K562 (cell line): ENCODE data around the gene MMP27. TPM values are rescaled to one million over a fixed set of nuclear protein-coding genes. Genes with fewer than 3 reads are reported as not detected.

Experiments
- ATAC-seq: fragments of 200-7000 bp; cut with Tn5 transposase; 3 replicates; pipeline ENCODE4 v1.9.1; 2020; ENCODE audit warnings: moderate library complexity
- Bru-seq: library from RNA; stranded (reverse); fragments of 400-500 nt; gene quantifications from one replicate; lab custom pipeline; 2021; lab: Mats Ljungman, UMichigan
- BruChase-seq, 2 experiments: library from RNA; stranded (reverse); fragments of 400-500 nt; gene quantifications; one replicate each; lab custom pipeline; 2021; lab: Mats Ljungman, UMichigan
- BruUV-seq: library from RNA; stranded (reverse); fragments of 400-500 nt; replicated peaks from 2 replicates; lab custom pipeline; 2021; lab: Mats Ljungman, UMichigan
- CTCF ChIA-PET: fragments of 300-600 bp; formaldehyde crosslinking; extraction: SDS; loops from one replicate; lab custom pipeline; 2021; ENCODE audit warnings: low intra/inter-chr PET ratio; lab: Yijun Ruan, JAX
- POLR2A ChIA-PET: fragments of 300-600, 350-650 bp; sonication (Branson Sonifier 250); formaldehyde crosslinking; extraction: SDS; loops from one replicate; lab custom pipeline; 2021; ENCODE audit warnings: antibody characterized with exemption, inconsistent platforms; lab: Yijun Ruan, JAX
- DNase-seq, 4 experiments: peaks; one replicate each; pipeline versions ENCODE4 v3.0.0 to v3.0.0-alpha.2; 2011 to 2018; ENCODE audit warnings: low spot score in 3 of 4, mixed read lengths in 3 of 4; ENCODE audit errors: extremely low read depth in 1 of 4
- FAIRE-seq: peaks from 2 replicates; lab custom pipeline; 2011; peaks lifted over from hg19 to GRCh38; lab: Jason Lieb, UNC
- H2AFZ ChIP-seq: 2 replicates; pipeline ENCODE4 v1.6.0; 2011; ENCODE audit warnings: low read depth, low read length, control low read depth, inconsistent platforms
- H3K27ac ChIP-seq: fragments of 200-600 bp; 3 replicates; pipeline ENCODE4 v1.8.0; 2011; ENCODE audit warnings: low read depth, mild to moderate bottlenecking, control low read depth, inconsistent platforms, low read length, moderate library complexity, mixed read lengths; ENCODE audit errors: extremely low read depth
- H3K27me3 ChIP-seq, 2 experiments: fragments of 300-600 bp in 1 of 2; 2 replicates in 1 of 2; 3 replicates in 1 of 2; pipeline versions ENCODE4 v1.6.0 to v1.8.0; 2011; ENCODE audit warnings: inconsistent platforms in 2 of 2, low read length in 2 of 2, mild to moderate bottlenecking in 1 of 2, mixed read lengths in 1 of 2, moderate library complexity in 1 of 2; ENCODE audit not compliant: control insufficient read depth in 2 of 2, insufficient read depth in 2 of 2
- H3K36me3 ChIP-seq: fragments of 300-600 bp; 3 replicates; pipeline ENCODE4 v1.8.0; 2011; ENCODE audit warnings: mild to moderate bottlenecking, low read length, inconsistent platforms; ENCODE audit not compliant: control insufficient read depth, insufficient read depth
- H3K4me1 ChIP-seq, 2 experiments: fragments of 200-600 bp in 1 of 2; replicated peaks in 1 of 2; 2 replicates in 1 of 2; 3 replicates in 1 of 2; pipeline versions ENCODE4 v1.5.1 to v1.8.0; 2011; ENCODE audit warnings: inconsistent platforms in 2 of 2, low read length in 2 of 2, mild to moderate bottlenecking in 1 of 2, mixed read lengths in 1 of 2, moderate library complexity in 1 of 2; ENCODE audit not compliant: control insufficient read depth in 2 of 2, insufficient read depth in 2 of 2
- H3K4me2 ChIP-seq: 2 replicates; pipeline ENCODE4 v1.6.1; 2011; ENCODE audit warnings: low read length, control low read depth, inconsistent platforms, mixed read lengths; ENCODE audit not compliant: insufficient read depth
- H3K4me3 ChIP-seq: fragments of 200-600 bp; sonication (generic), shearing (Covaris generic); 2 replicates; pipeline ENCODE4 v1.5.1; 2016; ENCODE audit warnings: control low read depth, inconsistent platforms
- H3K79me2 ChIP-seq: fragments of 200-600 bp; 3 replicates; pipeline ENCODE4 v1.8.0; 2011; ENCODE audit warnings: low read length, inconsistent platforms; ENCODE audit not compliant: control insufficient read depth, insufficient read depth
- H3K9ac ChIP-seq, 2 experiments: 2 replicates each; pipeline versions ENCODE4 v1.6.0 to v1.6.1; 2011; ENCODE audit warnings: low read depth in 2 of 2, low read length in 2 of 2, control low read depth in 1 of 2, inconsistent platforms in 1 of 2, mild to moderate bottlenecking in 1 of 2, mixed read lengths in 1 of 2; ENCODE audit not compliant: insufficient read depth in 1 of 2
- H3K9me1 ChIP-seq: one replicate; pipeline ENCODE4 v1.6.0; 2011; ENCODE audit warnings: inconsistent platforms, mild to moderate bottlenecking, low read length, moderate library complexity; ENCODE audit not compliant: control insufficient read depth, insufficient read depth
- H3K9me3 ChIP-seq: replicated peaks from 2 replicates; pipeline ENCODE4 v1.5.1; 2011; ENCODE audit warnings: low read depth, low read length, inconsistent platforms; ENCODE audit not compliant: control insufficient read depth, insufficient read depth
- H4K20me1 ChIP-seq: replicated peaks from 2 replicates; pipeline ENCODE4 v1.6.1; 2011; ENCODE audit warnings: low read length, inconsistent platforms, mixed read lengths; ENCODE audit not compliant: control insufficient read depth, insufficient read depth
- CEBPB ChIP-seq: fragments of 450-650 bp; IDR thresholded peaks from 2 replicates; pipeline ENCODE4 v1.6.1; 2016; ENCODE audit warnings: missing genetic modification characterization, missing compliant biosample characterization
- FOXJ3 ChIP-seq: sonication (generic); formaldehyde crosslinking; IDR thresholded peaks from 2 replicates; pipeline ENCODE4 v1.4.0; 2020; ENCODE audit warnings: mild to moderate bottlenecking, missing genetic modification reagents
- FOXM1 ChIP-seq, 2 experiments: fragments of 450-650 bp in 1 of 2; sonication (generic) in 1 of 2; formaldehyde crosslinking in 1 of 2; IDR thresholded peaks; 2 replicates each; pipeline versions ENCODE4 v1.6.1 to v1.9.0; 2017 to 2022; ENCODE audit warnings: low read depth in 2 of 2, mild to moderate bottlenecking in 2 of 2, missing genetic modification reagents in 1 of 2, moderate library complexity in 1 of 2
- GABPB2 ChIP-seq: fragments of 250-450 bp; sonication (Bioruptor Pico); conservative IDR thresholded peaks from 2 replicates; pipeline ENCODE4 v1.5.1; 2021; ENCODE audit warnings: mild to moderate bottlenecking
- GATA2 ChIP-seq: sonication (generic); formaldehyde crosslinking; IDR thresholded peaks from 2 replicates; pipeline ENCODE4 v1.4.0; 2020; ENCODE audit warnings: mild to moderate bottlenecking, missing genetic modification reagents
- HDAC2 ChIP-seq: fragments of 450-650 bp; IDR thresholded peaks from 2 replicates; pipeline ENCODE4 v1.6.1; 2016; ENCODE audit warnings: mild to moderate bottlenecking
- HDAC8 ChIP-seq: fragments of 450-650 bp; IDR thresholded peaks from 2 replicates; pipeline ENCODE4 v1.6.1; 2016; ENCODE audit warnings: mild to moderate bottlenecking, missing genetic modification characterization, moderate library complexity, missing compliant biosample characterization
- LARP7 ChIP-seq: fragments of 450-650 bp; IDR thresholded peaks from 2 replicates; pipeline ENCODE4 v1.6.1; 2016
- NCOR1 ChIP-seq: fragments of 450-650 bp; IDR thresholded peaks from 2 replicates; pipeline ENCODE4 v1.6.1; 2016; ENCODE audit warnings: mild to moderate bottlenecking, moderate library complexity
- NEUROD1 ChIP-seq: fragments of 150-350 bp; IDR thresholded peaks from 2 replicates; pipeline ENCODE4 v1.6.1; 2014; ENCODE audit warnings: borderline replicate concordance, low read length, low read depth; ENCODE audit not compliant: partially characterized antibody
- NONO ChIP-seq, 2 experiments: fragments of 200-400 bp in 1 of 2; fragments of 450-650 bp in 1 of 2; formaldehyde crosslinking in 1 of 2; IDR thresholded peaks; 2 replicates each; pipeline ENCODE4 v1.6.1; 2017; ENCODE audit warnings: low read depth in 2 of 2, mild to moderate bottlenecking in 2 of 2, moderate library complexity in 2 of 2, low read length in 1 of 2
- PHF8 ChIP-seq: fragments of 200-600 bp; sonication (generic); IDR thresholded peaks from 2 replicates; pipeline ENCODE4 v1.6.1; 2012; ENCODE audit warnings: mixed run types, mild to moderate bottlenecking, inconsistent platforms, low read length, moderate library complexity, borderline replicate concordance
- PTBP1 ChIP-seq: fragments of 200-400 bp; formaldehyde crosslinking; IDR thresholded peaks from 2 replicates; pipeline ENCODE4 v1.6.1; 2017; ENCODE audit warnings: low read depth, low read length
- RFX5 ChIP-seq: IDR thresholded peaks from 2 replicates; pipeline ENCODE4 v1.6.1; 2011; ENCODE audit warnings: low read depth, mild to moderate bottlenecking, improper control_type of control experiment, low read length
- SMARCB1 ChIP-seq: IDR thresholded peaks from 2 replicates; pipeline ENCODE4 v1.6.1; 2011; ENCODE audit warnings: improper control_type of control experiment, low read depth; ENCODE audit not compliant: insufficient read length
- SUPT5H ChIP-seq: fragments of 450-650 bp; IDR thresholded peaks from 2 replicates; pipeline ENCODE4 v1.6.1; 2016
- XRCC4 ChIP-seq: IDR thresholded peaks from one replicate; pipeline ENCODE4 v1.6.1; 2011; ENCODE audit not compliant: insufficient read depth, insufficient read length; ENCODE audit errors: extremely low read depth
- ZC3H11A ChIP-seq: IDR thresholded peaks from 2 replicates; pipeline ENCODE4 v1.6.1; 2012; ENCODE audit warnings: low read depth, low read length, improper control_type of control experiment
- ZNF780A ChIP-seq: fragments of 250-450 bp; sonication (Bioruptor Pico); IDR thresholded peaks from 2 replicates; pipeline ENCODE4 v1.5.0; 2021; ENCODE audit warnings: mild to moderate bottlenecking
- WGBS: fragments of 100-300 bp; shearing (Covaris generic); methylation state at CpG from one replicate; pipeline ENCODE4 v1.1.6; 2016; ENCODE audit warnings: low coverage, mixed read lengths; ENCODE audit not compliant: insufficient coverage; ENCODE audit errors: missing lambda C conversion rate; 5-methylcytosine and 5-hydroxymethylcytosine counted together
- in situ Hi-C: fragments of 300-500 bp; cut with MboI; formaldehyde crosslinking; loops from 4 replicates; pipeline ENCODE4 v1.15.0; 2018; ENCODE audit warnings: inconsistent platforms, mixed read lengths
- intact Hi-C: fragments of 100-400 bp; cut with micrococcal nuclease; formaldehyde crosslinking; loops from 2 replicates; pipeline ENCODE4 v1.14.2; 2022
- long read RNA-seq, 3 experiments: library from polyadenylated mRNA in 2 of 3; library from RNA in 1 of 3; unstranded in 2 of 3; stranded (forward) in 1 of 3; transcript quantifications; one replicate each; pipeline ENCODE4 v2.0.0, GENCODE V29; 2019 to 2022
- polyA minus RNA-seq, 3 experiments: library from RNA; depleted of rRNA, polyadenylated mRNA; stranded (reverse); fragments of >200 nt; gene quantifications; 2 replicates each; pipeline ENCODE4 v1.2.3, GENCODE V29; 2011
- polyA plus RNA-seq, 8 experiments: library from polyadenylated mRNA; depleted of rRNA in 4 of 8; stranded (reverse) in 5 of 8; unstranded in 3 of 8; fragments of >200 nt; fragmentation: Nextera tagmentation in 2 of 8; fragmentation: Illumina TruSeq in 1 of 8; extraction: Ambion mirVana in 2 of 8; extraction: Trizol in 1 of 8; gene quantifications; 2 replicates each; pipeline versions ENCODE4 v1.2.1 to v1.2.3, GENCODE V29; 2011 to 2014; ENCODE audit warnings: inconsistent platforms in 1 of 8, missing spikeins in 1 of 8
- total RNA-seq, 7 experiments: library from RNA; depleted of rRNA in 6 of 7; stranded (reverse); fragments of >200 nt in 6 of 7; fragmentation: Illumina TruSeq in 2 of 7; extraction: Trizol in 2 of 7; gene quantifications; 2 replicates each; pipeline versions ENCODE4 v1.2.1 to v1.2.3, GENCODE V29; 2011 to 2021; ENCODE audit warnings: low replicate concordance in 1 of 7

MMP27 gene, protein sequence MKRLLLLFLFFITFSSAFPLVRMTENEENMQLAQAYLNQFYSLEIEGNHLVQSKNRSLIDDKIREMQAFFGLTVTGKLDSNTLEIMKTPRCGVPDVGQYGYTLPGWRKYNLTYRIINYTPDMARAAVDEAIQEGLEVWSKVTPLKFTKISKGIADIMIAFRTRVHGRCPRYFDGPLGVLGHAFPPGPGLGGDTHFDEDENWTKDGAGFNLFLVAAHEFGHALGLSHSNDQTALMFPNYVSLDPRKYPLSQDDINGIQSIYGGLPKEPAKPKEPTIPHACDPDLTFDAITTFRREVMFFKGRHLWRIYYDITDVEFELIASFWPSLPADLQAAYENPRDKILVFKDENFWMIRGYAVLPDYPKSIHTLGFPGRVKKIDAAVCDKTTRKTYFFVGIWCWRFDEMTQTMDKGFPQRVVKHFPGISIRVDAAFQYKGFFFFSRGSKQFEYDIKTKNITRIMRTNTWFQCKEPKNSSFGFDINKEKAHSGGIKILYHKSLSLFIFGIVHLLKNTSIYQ
- not detected in 2 replicates for total RNA-seq (2011; cell fraction: chromatin; rRNA removed; ENCODE audit: low replicate concordance)
- total RNA-seq (2011; cell fraction: nucleolus; rRNA removed): not detected in 2 replicates
- total RNA-seq (2011; cell fraction: nucleoplasm; rRNA removed): not detected in 2 replicates
- not detected in 2 replicates for total RNA-seq (2014; rRNA removed)
- total RNA-seq (2014; rRNA removed; fragmentation: Illumina TruSeq; extraction: Trizol): not detected in 2 replicates
- total RNA-seq (2015; rRNA removed; fragmentation: Illumina TruSeq; extraction: Trizol): not detected in 2 replicates
- not detected in 2 replicates for total RNA-seq (2021)
- polyA plus RNA-seq (2011; rRNA removed): not detected in 2 replicates
- not detected in 2 replicates for polyA plus RNA-seq (2011; cell fraction: cytosol; rRNA removed)
- polyA plus RNA-seq (2011; cell fraction: nucleus; rRNA removed): not detected in 2 replicates
- polyA plus RNA-seq (2012): not detected in 2 replicates
- not detected in 2 replicates for polyA plus RNA-seq (2014; fragmentation: Illumina TruSeq; extraction: Trizol)
- not detected for polyA plus RNA-seq (2014; fragmentation: Nextera tagmentation; extraction: Ambion mirVana)
- polyA plus RNA-seq (2014; rRNA removed): not detected in 2 replicates
- not detected in 2 replicates for polyA minus RNA-seq (2011; rRNA and poly(A)+ RNA removed)
- not detected in 2 replicates for polyA minus RNA-seq (2011; cell fraction: cytosol; rRNA and poly(A)+ RNA removed)
- not detected in 2 replicates for polyA minus RNA-seq (2011; cell fraction: nucleus; rRNA and poly(A)+ RNA removed)
- not detected for Bru-seq, nascent RNA
- BruChase-seq, experiment 1, labeled RNA remaining after a 2-hour chase: not detected
- not detected for BruChase-seq, experiment 2, labeled RNA remaining after a 6-hour chase
- long read RNA-seq, experiment 1: 0 reads
- long read RNA-seq, experiment 2: 0 reads
- long read RNA-seq, experiment 3: 0 reads

DNA sequence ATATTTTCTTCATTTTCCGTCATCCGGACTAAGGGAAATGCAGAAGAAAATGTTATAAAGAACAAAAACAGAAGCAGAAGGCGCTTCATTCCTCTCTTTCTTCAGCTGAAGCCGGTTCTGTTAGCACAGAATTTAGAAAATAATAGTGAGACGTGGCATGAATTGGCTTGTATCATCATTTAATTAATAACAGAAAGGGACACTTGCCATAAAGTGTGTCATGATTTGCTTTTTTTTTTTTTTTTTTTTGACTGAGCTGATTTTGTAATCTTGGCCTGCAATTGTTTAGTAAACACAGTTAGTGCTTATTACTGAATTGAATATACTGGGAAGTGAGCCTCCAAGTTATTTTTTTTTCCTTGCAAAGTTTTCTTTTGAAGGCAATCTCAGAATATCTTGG is at the start of gene MMP27:
Gene MMP27 (minus strand): TSS at position 144 of the 400 bp plus-strand sequence. CDS start 55 bp downstream, at position 89.
- intact Hi-C loops (no loop called here), in situ Hi-C loops (no loop called here)
- Histone ChIP-seq H3K4me2 (no peak within 1 kb of the TSS), H3K9ac (no peak within 1 kb of the TSS), H3K9me3 (no peaks in the 10 kb centered on the region), H3K27ac (no peak within 1 kb of the TSS), H2AFZ (no peak within 1 kb of the TSS), H3K79me2 (no peaks in the 10 kb centered on the region), H4K20me1 (no peaks in the 10 kb centered on the region), H3K9me1 (no peaks in the 10 kb centered on the region), H3K4me3 (no peak within 1 kb of the TSS), H3K27me3 (no peaks in the 10 kb centered on the region), H3K36me3 (no peaks in the 10 kb centered on the region), H3K4me1 (no peaks in the 10 kb centered on the region)
- BruUV-seq: no TSS peak
- FAIRE-seq (no peak), DNase-seq (no peak), ATAC-seq (no peak)
- ChIA-PET CTCF (no interaction called here), POLR2A (no interaction called here)
- WGBS: 0% methylated on average over 5 of the region's 5 CpGs
- TF ChIP-seq NEUROD1: no peak
- TF ChIP-seq FOXJ3: no peak
- no peak for TF ChIP-seq XRCC4
- TF ChIP-seq GABPB2 (CRISPR knock-in tag): no peak
- TF ChIP-seq PHF8: no peak
- no peak for TF ChIP-seq HDAC8 (tag)
- no peak for TF ChIP-seq LARP7
- no peak for TF ChIP-seq PTBP1
- TF ChIP-seq NONO (IDR thresholded peaks at IDR 0.05; ENCODE audit: low read depth in 2 of 2, low read length in 1 of 2): no peak
- no peak for TF ChIP-seq ZNF780A (CRISPR knock-in tag)
- no peak for TF ChIP-seq HDAC2
- no peak for TF ChIP-seq NCOR1
- TF ChIP-seq GATA2 (CRISPR knock-in tag): no peak
- TF ChIP-seq CEBPB: no peak
- no peak for TF ChIP-seq SUPT5H
- TF ChIP-seq RFX5: no peak
- TF ChIP-seq SMARCB1: no peak
- no peak for TF ChIP-seq FOXM1 (IDR thresholded peaks at IDR 0.05; ENCODE audit: low read depth)
- TF ChIP-seq FOXM1 (CRISPR knock-in tag; IDR thresholded peaks at IDR 0.05; ENCODE audit: low read depth): no peak
- no peak for TF ChIP-seq ZC3H11A
